Loucy (cell line): ENCODE data around the gene PACSIN2.

ENCODE experiments used
- H2AFZ ChIP-seq: fragments of 200-600 bp; sonication (generic); 2 replicates; pipeline ENCODE4 v1.6.0; 2016; ENCODE audit warnings: antibody characterized with exemption, mild to moderate bottlenecking, low read length, moderate library complexity
- H3F3A ChIP-seq: fragments of 200-600 bp; 2 replicates; pipeline ENCODE4 v1.6.0; 2016; ENCODE audit warnings: antibody characterized with exemption, low read depth, mild to moderate bottlenecking
- H3K27me3 ChIP-seq: fragments of 200-600 bp; sonication (generic); 2 replicates; pipeline ENCODE4 v1.6.1; 2014; ENCODE audit warnings: low read length, mild to moderate bottlenecking; ENCODE audit not compliant: insufficient read depth, poor library complexity, severe bottlenecking
- H3K36me3 ChIP-seq: fragments of 200-600 bp; sonication (generic); 2 replicates; pipeline ENCODE4 v1.6.1; 2016; ENCODE audit warnings: low read length; ENCODE audit not compliant: insufficient read depth
- H3K4me1 ChIP-seq: fragments of 200-600 bp; sonication (generic); 2 replicates; pipeline ENCODE4 v1.5.1; 2014; ENCODE audit warnings: low read length, mild to moderate bottlenecking; ENCODE audit not compliant: insufficient read depth, poor library complexity, severe bottlenecking
- H3K4me2 ChIP-seq: fragments of 200-600 bp; sonication (generic); 2 replicates; pipeline ENCODE4 v1.6.0; 2014; ENCODE audit warnings: antibody characterized with exemption, low read length, low read depth, mild to moderate bottlenecking; ENCODE audit not compliant: poor library complexity, severe bottlenecking
- H3K4me3 ChIP-seq: fragments of 200-600 bp; sonication (generic); 2 replicates; pipeline ENCODE4 v1.5.1; 2014; ENCODE audit warnings: low read length, mild to moderate bottlenecking, mixed read lengths; ENCODE audit not compliant: poor library complexity, severe bottlenecking
- H3K79me2 ChIP-seq: fragments of 200-600 bp; sonication (generic); 2 replicates; pipeline ENCODE4 v1.6.1; 2014; ENCODE audit warnings: low read length; ENCODE audit not compliant: insufficient read depth
- H3K9ac ChIP-seq: fragments of 200-600 bp; sonication (generic); 2 replicates; pipeline ENCODE4 v1.6.0; 2014; ENCODE audit warnings: mild to moderate bottlenecking, low read depth, low read length, moderate library complexity; ENCODE audit not compliant: poor library complexity, severe bottlenecking
- H3K9me2 ChIP-seq: fragments of 200-600 bp; sonication (generic); replicated peaks from 2 replicates; pipeline ENCODE4 v1.6.1; 2016; ENCODE audit warnings: low read depth, low read length, mixed read lengths
- H3K9me3 ChIP-seq: fragments of 200-600 bp; sonication (generic); 2 replicates; pipeline ENCODE4 v1.6.1; 2014; ENCODE audit warnings: mild to moderate bottlenecking, antibody characterized with exemption, low read length, low read depth; ENCODE audit not compliant: insufficient read depth
- H4K20me1 ChIP-seq: fragments of 200-600 bp; sonication (generic); 2 replicates; pipeline ENCODE4 v1.6.0; 2014; ENCODE audit warnings: antibody characterized with exemption, low read length, mild to moderate bottlenecking; ENCODE audit not compliant: insufficient read depth, poor library complexity, severe bottlenecking
- EZH2phosphoT487 ChIP-seq: fragments of 200-600 bp; IDR thresholded peaks from 2 replicates; pipeline ENCODE4 v1.6.1; 2018; ENCODE audit warnings: antibody characterized with exemption, mild to moderate bottlenecking, moderate library complexity, borderline replicate concordance
- TF ChIP-seq, protein P1 (sequence below): fragments of 200-600 bp; sonication (generic); conservative IDR thresholded peaks from 2 replicates; pipeline ENCODE4 v1.5.1; 2014; ENCODE audit warnings: mild to moderate bottlenecking, antibody characterized with exemption, low read length

The PACSIN2 gene

DNA sequence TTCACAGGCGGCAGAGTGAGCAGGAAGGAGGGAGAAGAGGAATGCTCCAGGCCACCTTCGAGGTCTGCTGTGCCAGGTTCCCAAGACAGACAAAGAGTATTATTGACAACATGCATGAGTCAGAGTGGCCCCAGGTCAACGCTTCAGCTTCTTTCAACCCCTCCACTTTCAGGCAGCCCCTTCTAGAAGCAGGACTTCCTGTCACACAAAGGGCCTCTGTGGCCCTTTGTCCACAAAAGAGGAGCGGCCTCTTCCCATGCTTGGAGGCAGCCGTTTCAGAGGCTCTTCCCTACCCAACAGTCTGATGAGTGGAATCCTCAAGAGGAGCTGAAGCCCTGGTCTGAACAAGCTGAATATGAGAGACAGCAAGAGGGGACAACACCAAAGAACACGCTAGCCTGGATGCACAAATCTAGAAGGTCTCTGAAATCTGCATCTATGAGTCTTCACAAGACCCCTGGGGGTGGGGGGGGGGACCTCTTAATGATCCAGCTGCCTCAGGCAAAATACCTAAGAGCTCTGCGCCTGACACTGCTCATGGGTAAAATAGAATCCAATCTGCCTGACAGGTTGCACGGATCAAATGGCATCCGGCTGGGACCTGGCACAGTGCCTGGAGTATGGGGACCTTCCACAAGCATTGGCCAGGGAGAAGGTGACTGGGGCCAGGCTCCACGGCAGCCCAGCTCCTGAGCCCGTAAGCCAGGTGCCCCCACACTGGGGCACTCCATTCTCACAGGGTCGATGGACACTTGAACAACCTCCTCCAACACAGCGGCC is 67.5 kb downstream of the PACSIN2 start:
- Histone ChIP-seq H2AFZ (no peak overlapping the region), H3K9me3 (no peaks in the 10 kb centered on the region), H4K20me1 (peaks cover 35% of the 10 kb centered on the region), H3K4me3 (no peak overlapping the region), H3K79me2 (peaks cover 80% of the 10 kb centered on the region), H3K9me2 (no peaks in the 10 kb centered on the region), H3K4me2 (peak overlapping the region; percentile 77), H3K27me3 (no peaks in the 10 kb centered on the region), H3K9ac (peak overlapping the region; percentile 60), H3K36me3 (peaks cover 6% of the 10 kb centered on the region; the same call in 1 of the 2 replicates), H3F3A (no peaks in the 10 kb centered on the region), H3K4me1 (peaks cover 35% of the 10 kb centered on the region)
- TF ChIP-seq EZH2phosphoT487, result no peak
- TF ChIP-seq, protein P1, sequence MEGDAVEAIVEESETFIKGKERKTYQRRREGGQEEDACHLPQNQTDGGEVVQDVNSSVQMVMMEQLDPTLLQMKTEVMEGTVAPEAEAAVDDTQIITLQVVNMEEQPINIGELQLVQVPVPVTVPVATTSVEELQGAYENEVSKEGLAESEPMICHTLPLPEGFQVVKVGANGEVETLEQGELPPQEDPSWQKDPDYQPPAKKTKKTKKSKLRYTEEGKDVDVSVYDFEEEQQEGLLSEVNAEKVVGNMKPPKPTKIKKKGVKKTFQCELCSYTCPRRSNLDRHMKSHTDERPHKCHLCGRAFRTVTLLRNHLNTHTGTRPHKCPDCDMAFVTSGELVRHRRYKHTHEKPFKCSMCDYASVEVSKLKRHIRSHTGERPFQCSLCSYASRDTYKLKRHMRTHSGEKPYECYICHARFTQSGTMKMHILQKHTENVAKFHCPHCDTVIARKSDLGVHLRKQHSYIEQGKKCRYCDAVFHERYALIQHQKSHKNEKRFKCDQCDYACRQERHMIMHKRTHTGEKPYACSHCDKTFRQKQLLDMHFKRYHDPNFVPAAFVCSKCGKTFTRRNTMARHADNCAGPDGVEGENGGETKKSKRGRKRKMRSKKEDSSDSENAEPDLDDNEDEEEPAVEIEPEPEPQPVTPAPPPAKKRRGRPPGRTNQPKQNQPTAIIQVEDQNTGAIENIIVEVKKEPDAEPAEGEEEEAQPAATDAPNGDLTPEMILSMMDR, result no peak

DNA sequence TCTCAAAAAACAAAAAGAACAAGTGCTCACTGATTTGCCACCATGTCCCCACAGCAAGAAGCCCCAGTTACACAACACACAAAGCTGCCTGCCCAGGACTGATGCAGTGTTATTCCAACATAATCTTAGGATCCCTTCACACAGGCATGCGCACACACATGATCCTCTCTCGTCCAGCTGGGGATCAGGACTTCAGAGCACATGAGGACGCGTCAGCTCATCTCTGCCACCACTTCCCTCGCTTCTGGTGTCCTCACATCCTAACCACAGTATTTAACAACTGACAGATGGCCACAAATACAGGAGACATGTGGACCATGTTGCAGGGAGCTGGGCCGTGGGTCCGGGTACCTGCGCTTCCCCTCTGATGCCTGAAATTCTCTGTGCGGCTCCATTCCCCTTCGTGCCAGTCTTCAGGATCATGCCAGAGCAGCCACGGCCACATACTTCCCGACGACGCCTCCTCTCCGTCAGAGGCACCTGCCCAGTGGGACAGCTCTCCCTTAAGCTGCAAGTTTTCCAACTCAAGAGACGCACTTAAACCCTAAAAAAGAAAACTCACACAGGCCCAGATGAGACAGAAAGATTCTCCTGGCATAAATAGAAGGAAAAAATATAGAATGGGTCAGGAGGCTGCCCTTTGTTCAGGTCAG is 68.3 kb downstream of the PACSIN2 start:
- H3K4me1 ChIP-seq, result peaks cover 35% of the 10 kb centered on the region
- H3K36me3 ChIP-seq, result peaks cover 6% of the 10 kb centered on the region; the same call in 1 of the 2 replicates
- H3K79me2 ChIP-seq, result peaks cover 80% of the 10 kb centered on the region
- no peak overlapping the region for H2AFZ ChIP-seq
- H3K9me3 ChIP-seq, result no peaks in the 10 kb centered on the region
- no peaks in the 10 kb centered on the region for H3K9me2 ChIP-seq
- H3K9ac ChIP-seq, result peak overlapping the region; percentile 60
- H3K4me2 ChIP-seq, result peak overlapping the region; percentile 77
- no peaks in the 10 kb centered on the region for H3K27me3 ChIP-seq
- no peak for TF ChIP-seq EZH2phosphoT487
- TF ChIP-seq, protein P1, result no peak
- H3K4me3 ChIP-seq, result peak overlapping the region; percentile 51
- H4K20me1 ChIP-seq, result peaks cover 32% of the 10 kb centered on the region
- H3F3A ChIP-seq, result no peaks in the 10 kb centered on the region

DNA sequence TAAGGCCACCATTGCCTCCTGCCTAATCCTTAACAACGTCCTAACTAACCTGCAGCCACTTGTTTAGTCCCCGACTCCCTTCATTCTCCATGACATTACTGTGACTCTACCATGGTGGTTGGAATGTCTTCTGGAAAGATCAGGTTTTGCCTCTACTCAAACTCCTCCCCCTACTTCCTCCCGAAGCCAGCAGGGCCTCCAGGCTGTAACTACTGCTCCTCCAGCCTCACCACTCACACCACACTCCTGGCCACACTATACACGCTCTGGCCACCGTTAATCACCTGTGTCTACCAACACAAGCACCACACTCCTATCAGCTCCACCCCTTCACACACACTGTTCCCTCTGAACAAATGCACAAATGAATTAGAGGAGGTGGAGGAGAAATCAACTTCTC is 69.2 kb downstream of the PACSIN2 start:
- no peaks in the 10 kb centered on the region for H3K9me3 ChIP-seq
- H3K79me2 ChIP-seq, result peaks cover 80% of the 10 kb centered on the region
- H3K4me3 ChIP-seq, result peak overlapping the region; percentile 51
- H3F3A ChIP-seq, result no peaks in the 10 kb centered on the region
- peaks cover 26% of the 10 kb centered on the region for H4K20me1 ChIP-seq
- no peaks in the 10 kb centered on the region for H3K9me2 ChIP-seq
- peak overlapping the region; percentile 77 for H3K4me2 ChIP-seq
- H3K4me1 ChIP-seq, result peaks cover 35% of the 10 kb centered on the region
- no peak overlapping the region for H2AFZ ChIP-seq
- TF ChIP-seq, protein P1, result no peak
- no peak for TF ChIP-seq EZH2phosphoT487
- H3K27me3 ChIP-seq, result no peaks in the 10 kb centered on the region
- H3K9ac ChIP-seq, result peak overlapping the region; percentile 60
- peaks cover 6% of the 10 kb centered on the region; the same call in 1 of the 2 replicates for H3K36me3 ChIP-seq
